HepG2 (cell line): ENCODE data around the gene TPI1. TPM values are rescaled to one million over a fixed set of nuclear protein-coding genes. Genes with fewer than 3 reads are reported as not detected.

Experiments used
- HIVEP1 ChIP-seq: sonication (generic); formaldehyde crosslinking; IDR thresholded peaks from 2 replicates; pipeline ENCODE4 v1.4.0; 2020; ENCODE audit warnings: mild to moderate bottlenecking, missing genetic modification reagents
- HMG20B ChIP-seq: conservative IDR thresholded peaks from 2 replicates; pipeline ENCODE4 v1.6.1; 2016; ENCODE audit warnings: missing genetic modification reagents, missing compliant biosample characterization
- ISX ChIP-seq: sonication (generic); formaldehyde crosslinking; conservative IDR thresholded peaks from 2 replicates; pipeline ENCODE4 v1.5.0; 2020; ENCODE audit warnings: missing genetic modification reagents
- NFIB ChIP-seq: sonication (generic); formaldehyde crosslinking; IDR thresholded peaks from 2 replicates; pipeline ENCODE4 v1.9.0; 2021; ENCODE audit warnings: missing genetic modification reagents, mild to moderate bottlenecking, borderline replicate concordance
- POLR2AphosphoS5 ChIP-seq: IDR thresholded peaks from 2 replicates; pipeline ENCODE4 v1.6.1; 2012; ENCODE audit warnings: low read depth, low read length
- SALL1 ChIP-seq: sonication (generic); formaldehyde crosslinking; IDR thresholded peaks from 2 replicates; pipeline ENCODE4 v1.8.0; 2022; ENCODE audit warnings: mild to moderate bottlenecking, missing genetic modification reagents
- SIN3A ChIP-seq: IDR thresholded peaks from 2 replicates; pipeline ENCODE4 v1.6.1; 2011; ENCODE audit warnings: low read depth, mild to moderate bottlenecking, control low read depth, low read length, borderline replicate concordance
- SNAPC2 ChIP-seq: sonication (generic); formaldehyde crosslinking; IDR thresholded peaks from 2 replicates; pipeline ENCODE4 v1.8.1; 2022; ENCODE audit warnings: mild to moderate bottlenecking, missing genetic modification reagents
- TP53 ChIP-seq: sonication (generic); formaldehyde crosslinking; conservative IDR thresholded peaks from 2 replicates; pipeline ENCODE4 v1.4.0; 2020; ENCODE audit warnings: missing genetic modification reagents
- ZFP82 ChIP-seq: sonication (generic); formaldehyde crosslinking; IDR thresholded peaks from 2 replicates; pipeline ENCODE4 v1.5.1; 2020; ENCODE audit warnings: mild to moderate bottlenecking, missing genetic modification reagents, borderline replicate concordance
- ZNF10 ChIP-seq: sonication (generic); formaldehyde crosslinking; IDR thresholded peaks from 2 replicates; pipeline ENCODE4 v1.4.0; 2020; ENCODE audit warnings: mild to moderate bottlenecking, low read depth, missing genetic modification reagents, borderline replicate concordance
- ZNF333 ChIP-seq: sonication (generic); formaldehyde crosslinking; IDR thresholded peaks from 2 replicates; pipeline ENCODE4 v1.4.0; 2020; ENCODE audit warnings: mild to moderate bottlenecking, missing genetic modification reagents, borderline replicate concordance
- ZNF496 ChIP-seq: sonication (generic); formaldehyde crosslinking; IDR thresholded peaks from 2 replicates; pipeline ENCODE4 v1.8.1; 2023; ENCODE audit warnings: mild to moderate bottlenecking, moderate library complexity, missing genetic modification reagents; ENCODE audit not compliant: insufficient replicate concordance
- ZNF598 ChIP-seq: sonication (generic); formaldehyde crosslinking; IDR thresholded peaks from 2 replicates; pipeline ENCODE4 v1.5.1; 2020; ENCODE audit warnings: mild to moderate bottlenecking, missing genetic modification reagents, borderline replicate concordance
- ZZZ3 ChIP-seq: sonication (generic); formaldehyde crosslinking; IDR thresholded peaks from 2 replicates; pipeline ENCODE4 v1.4.0; 2020; ENCODE audit warnings: missing genetic modification reagents, mild to moderate bottlenecking, borderline replicate concordance
- polyA plus RNA-seq, 8 experiments: library from polyadenylated mRNA; depleted of rRNA in 3 of 8; stranded (reverse) in 7 of 8; unstranded in 1 of 8; fragments of >200 nt; fragmentation: Illumina TruSeq in 4 of 8; extraction: Trizol in 4 of 8; gene quantifications; 2 replicates each; pipeline versions ENCODE4 v1.2.1 to v1.2.3, GENCODE V29; 2011 to 2016; ENCODE audit warnings: low read depth in 4 of 8, missing spikeins in 1 of 8, mixed read lengths in 1 of 8; ENCODE audit not compliant: insufficient read depth in 1 of 8
- total RNA-seq, 5 experiments: library from RNA; depleted of rRNA; stranded (reverse); fragments of >200 nt; fragmentation: Illumina TruSeq; extraction: Trizol; gene quantifications; 2 replicates each; pipeline ENCODE4 v1.2.3, GENCODE V29; 2016; ENCODE audit warnings: low read depth in 1 of 5
- TF ChIP-seq, protein P1 (sequence below): IDR thresholded peaks from 2 replicates; pipeline ENCODE4 v1.4.0; 2020; ENCODE audit warnings: mild to moderate bottlenecking, missing genetic modification reagents
- TF ChIP-seq, protein P2 (sequence below): sonication (generic); formaldehyde crosslinking; IDR thresholded peaks from 2 replicates; pipeline ENCODE4 v1.4.0; 2020; ENCODE audit warnings: mild to moderate bottlenecking, missing genetic modification reagents, borderline replicate concordance
- TF ChIP-seq, protein P3 (sequence below): sonication (generic); formaldehyde crosslinking; IDR thresholded peaks from 2 replicates; pipeline ENCODE4 v1.5.0; 2020; ENCODE audit warnings: missing genetic modification reagents
- TF ChIP-seq, protein P4 (sequence below): IDR thresholded peaks from 2 replicates; pipeline ENCODE4 v1.6.1; 2016; ENCODE audit warnings: missing compliant biosample characterization, missing genetic modification reagents, borderline replicate concordance
- TF ChIP-seq, protein P5 (sequence below): sonication (generic); formaldehyde crosslinking; IDR thresholded peaks from 2 replicates; pipeline ENCODE4 v1.5.0; 2020; ENCODE audit warnings: missing genetic modification reagents, mild to moderate bottlenecking, borderline replicate concordance

The TPI1 gene
- total and polyA plus RNA-seq, 2 of the 13 experiments (the other 11 are each of a cell fraction or from before 2014, with no cell fraction given) = 945 to 2,535 TPM

DNA sequence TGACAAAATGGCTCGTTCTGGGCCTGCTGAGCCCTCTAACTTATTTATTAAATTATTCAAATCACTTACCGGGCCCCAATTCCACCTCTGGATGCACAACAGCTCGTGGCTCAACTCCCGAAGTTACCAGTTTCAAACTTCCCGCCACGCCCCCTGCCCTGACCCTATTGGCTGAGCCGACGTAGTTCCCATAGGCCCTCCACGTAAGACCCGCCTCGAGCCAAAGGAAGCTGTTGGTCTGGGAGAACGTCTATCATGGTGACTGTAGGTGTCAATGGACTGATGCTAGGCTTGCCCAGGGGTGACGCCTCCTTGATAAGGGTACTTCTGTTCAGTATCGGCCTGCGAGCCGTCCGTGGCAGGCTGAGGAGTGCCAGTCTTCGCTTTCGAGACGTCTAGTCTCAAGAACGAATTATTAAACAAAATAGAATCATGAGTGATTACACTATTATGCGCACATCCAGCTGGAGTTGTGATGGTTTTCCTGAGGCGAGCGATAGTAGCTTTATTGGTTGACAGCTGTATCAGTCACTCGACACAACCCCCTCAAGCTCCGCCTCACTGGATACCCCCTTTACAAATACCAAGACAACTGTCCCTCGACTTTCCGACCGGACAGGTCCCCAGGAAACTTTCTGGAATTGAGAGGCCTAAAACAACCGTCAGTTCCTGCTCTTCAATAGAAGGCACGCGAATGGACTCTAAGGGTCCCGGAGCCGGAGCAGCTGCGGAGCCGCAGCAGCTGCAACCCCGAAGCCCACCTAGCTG lies 16.0 kb upstream of the TPI1 start, which contains the start of gene CDCA3 (continued):
- TF ChIP-seq, protein P1, sequence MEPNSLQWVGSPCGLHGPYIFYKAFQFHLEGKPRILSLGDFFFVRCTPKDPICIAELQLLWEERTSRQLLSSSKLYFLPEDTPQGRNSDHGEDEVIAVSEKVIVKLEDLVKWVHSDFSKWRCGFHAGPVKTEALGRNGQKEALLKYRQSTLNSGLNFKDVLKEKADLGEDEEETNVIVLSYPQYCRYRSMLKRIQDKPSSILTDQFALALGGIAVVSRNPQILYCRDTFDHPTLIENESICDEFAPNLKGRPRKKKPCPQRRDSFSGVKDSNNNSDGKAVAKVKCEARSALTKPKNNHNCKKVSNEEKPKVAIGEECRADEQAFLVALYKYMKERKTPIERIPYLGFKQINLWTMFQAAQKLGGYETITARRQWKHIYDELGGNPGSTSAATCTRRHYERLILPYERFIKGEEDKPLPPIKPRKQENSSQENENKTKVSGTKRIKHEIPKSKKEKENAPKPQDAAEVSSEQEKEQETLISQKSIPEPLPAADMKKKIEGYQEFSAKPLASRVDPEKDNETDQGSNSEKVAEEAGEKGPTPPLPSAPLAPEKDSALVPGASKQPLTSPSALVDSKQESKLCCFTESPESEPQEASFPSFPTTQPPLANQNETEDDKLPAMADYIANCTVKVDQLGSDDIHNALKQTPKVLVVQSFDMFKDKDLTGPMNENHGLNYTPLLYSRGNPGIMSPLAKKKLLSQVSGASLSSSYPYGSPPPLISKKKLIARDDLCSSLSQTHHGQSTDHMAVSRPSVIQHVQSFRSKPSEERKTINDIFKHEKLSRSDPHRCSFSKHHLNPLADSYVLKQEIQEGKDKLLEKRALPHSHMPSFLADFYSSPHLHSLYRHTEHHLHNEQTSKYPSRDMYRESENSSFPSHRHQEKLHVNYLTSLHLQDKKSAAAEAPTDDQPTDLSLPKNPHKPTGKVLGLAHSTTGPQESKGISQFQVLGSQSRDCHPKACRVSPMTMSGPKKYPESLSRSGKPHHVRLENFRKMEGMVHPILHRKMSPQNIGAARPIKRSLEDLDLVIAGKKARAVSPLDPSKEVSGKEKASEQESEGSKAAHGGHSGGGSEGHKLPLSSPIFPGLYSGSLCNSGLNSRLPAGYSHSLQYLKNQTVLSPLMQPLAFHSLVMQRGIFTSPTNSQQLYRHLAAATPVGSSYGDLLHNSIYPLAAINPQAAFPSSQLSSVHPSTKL (CRISPR knock-in tag) = no peak
- TF ChIP-seq, protein P2, sequence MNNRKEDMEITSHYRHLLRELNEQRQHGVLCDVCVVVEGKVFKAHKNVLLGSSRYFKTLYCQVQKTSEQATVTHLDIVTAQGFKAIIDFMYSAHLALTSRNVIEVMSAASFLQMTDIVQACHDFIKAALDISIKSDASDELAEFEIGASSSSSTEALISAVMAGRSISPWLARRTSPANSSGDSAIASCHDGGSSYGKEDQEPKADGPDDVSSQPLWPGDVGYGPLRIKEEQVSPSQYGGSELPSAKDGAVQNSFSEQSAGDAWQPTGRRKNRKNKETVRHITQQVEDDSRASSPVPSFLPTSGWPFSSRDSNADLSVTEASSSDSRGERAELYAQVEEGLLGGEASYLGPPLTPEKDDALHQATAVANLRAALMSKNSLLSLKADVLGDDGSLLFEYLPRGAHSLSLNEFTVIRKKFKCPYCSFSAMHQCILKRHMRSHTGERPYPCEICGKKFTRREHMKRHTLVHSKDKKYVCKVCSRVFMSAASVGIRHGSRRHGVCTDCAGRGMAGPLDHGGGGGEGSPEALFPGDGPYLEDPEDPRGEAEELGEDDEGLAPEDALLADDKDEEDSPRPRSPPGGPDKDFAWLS (CRISPR knock-in tag) = no peak
- TF ChIP-seq POLR2AphosphoS5 = peak; percentile 76
- no peak for TF ChIP-seq TP53 (CRISPR knock-in tag)
- no peak for TF ChIP-seq NFIB (CRISPR knock-in tag)
- TF ChIP-seq, protein P3, sequence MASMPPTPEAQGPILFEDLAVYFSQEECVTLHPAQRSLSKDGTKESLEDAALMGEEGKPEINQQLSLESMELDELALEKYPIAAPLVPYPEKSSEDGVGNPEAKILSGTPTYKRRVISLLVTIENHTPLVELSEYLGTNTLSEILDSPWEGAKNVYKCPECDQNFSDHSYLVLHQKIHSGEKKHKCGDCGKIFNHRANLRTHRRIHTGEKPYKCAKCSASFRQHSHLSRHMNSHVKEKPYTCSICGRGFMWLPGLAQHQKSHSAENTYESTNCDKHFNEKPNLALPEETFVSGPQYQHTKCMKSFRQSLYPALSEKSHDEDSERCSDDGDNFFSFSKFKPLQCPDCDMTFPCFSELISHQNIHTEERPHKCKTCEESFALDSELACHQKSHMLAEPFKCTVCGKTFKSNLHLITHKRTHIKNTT (CRISPR knock-in tag) = no peak
- TF ChIP-seq, protein P4, sequence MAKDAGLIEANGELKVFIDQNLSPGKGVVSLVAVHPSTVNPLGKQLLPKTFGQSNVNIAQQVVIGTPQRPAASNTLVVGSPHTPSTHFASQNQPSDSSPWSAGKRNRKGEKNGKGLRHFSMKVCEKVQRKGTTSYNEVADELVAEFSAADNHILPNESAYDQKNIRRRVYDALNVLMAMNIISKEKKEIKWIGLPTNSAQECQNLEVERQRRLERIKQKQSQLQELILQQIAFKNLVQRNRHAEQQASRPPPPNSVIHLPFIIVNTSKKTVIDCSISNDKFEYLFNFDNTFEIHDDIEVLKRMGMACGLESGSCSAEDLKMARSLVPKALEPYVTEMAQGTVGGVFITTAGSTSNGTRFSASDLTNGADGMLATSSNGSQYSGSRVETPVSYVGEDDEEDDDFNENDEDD (CRISPR knock-in tag) = peak; percentile 100
- peak; percentile 63; the same call in 1 of the 2 replicates for TF ChIP-seq SNAPC2 (CRISPR knock-in tag)
- no peak for TF ChIP-seq ZNF333 (CRISPR knock-in tag)
- TF ChIP-seq, protein P5, sequence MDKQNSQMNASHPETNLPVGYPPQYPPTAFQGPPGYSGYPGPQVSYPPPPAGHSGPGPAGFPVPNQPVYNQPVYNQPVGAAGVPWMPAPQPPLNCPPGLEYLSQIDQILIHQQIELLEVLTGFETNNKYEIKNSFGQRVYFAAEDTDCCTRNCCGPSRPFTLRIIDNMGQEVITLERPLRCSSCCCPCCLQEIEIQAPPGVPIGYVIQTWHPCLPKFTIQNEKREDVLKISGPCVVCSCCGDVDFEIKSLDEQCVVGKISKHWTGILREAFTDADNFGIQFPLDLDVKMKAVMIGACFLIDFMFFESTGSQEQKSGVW = no peak
- TF ChIP-seq SALL1 (CRISPR knock-in tag) = peak; percentile 36; the same call in 1 of the 2 replicates
- no peak for TF ChIP-seq ZNF10 (CRISPR knock-in tag)
- TF ChIP-seq SIN3A = peak; percentile 96
- no peak for TF ChIP-seq ZNF496 (CRISPR knock-in tag)
- TF ChIP-seq ZZZ3 = 0 out of 2 replicates have a peak, but pooled peaks have one; percentile 16
- TF ChIP-seq ISX (CRISPR knock-in tag) = no peak
- no peak for TF ChIP-seq HIVEP1
- 0 out of 2 replicates have a peak, but pooled peaks have one; percentile 10 for TF ChIP-seq ZNF598 (CRISPR knock-in tag)
- TF ChIP-seq HMG20B = no peak
- no peak for TF ChIP-seq ZFP82
